Ishikawa (cell line): ENCODE data around the gene PCP4.

Experiments
- TEAD4 ChIP-seq: IDR thresholded peaks from 2 replicates; pipeline ENCODE4 v1.6.1; 2012
- USF1 ChIP-seq: IDR thresholded peaks from 2 replicates; pipeline ENCODE4 v1.6.1; 2012

GRCh38 chr21:39956586-39956985, 89.3 kb downstream of the PCP4 start:
- TF ChIP-seq USF1 (no peak), TEAD4 (no peak)
